ENCODE measurements around the gene TSC1.
A peak's percentile ranks its signal among the peaks of the same experiment; 100 is the strongest.

The TSC1 gene

GRCh38 chr9:132854832-132855231 is 89.6 kb downstream of the TSC1 start:
- no peak for DNase-seq (ENCODE audit: low spot score in 2 of 2)
- Mint-ChIP-seq H3K9me3 (no peaks in the 10 kb centered on the region), H3K4me1 (peaks cover 7% of the 10 kb centered on the region), H3K27ac (peak overlapping the region; percentile 62), H3K36me3 (no peaks in the 10 kb centered on the region), H3K4me3 (no peak overlapping the region)
- ATAC-seq, result no peak

- H3K27ac Mint-ChIP-seq, result no peak overlapping the region
- no peaks in the 10 kb centered on the region for H3K36me3 Mint-ChIP-seq
- H3K4me3 Mint-ChIP-seq, result no peak overlapping the region
- DNase-seq (ENCODE audit: low spot score in 2 of 2) (no peak), ATAC-seq (no peak)
- H3K9me3 Mint-ChIP-seq, result no peaks in the 10 kb centered on the region
- peaks cover 7% of the 10 kb centered on the region for H3K4me1 Mint-ChIP-seq
Observed at GRCh38 chr9:132853482-132853881, 90.9 kb downstream of the TSC1 start.

- Mint-ChIP-seq H3K9me3 (no peaks in the 10 kb centered on the region), H3K27ac (no peak overlapping the region), H3K36me3 (no peaks in the 10 kb centered on the region), H3K4me3 (no peak overlapping the region), H3K4me1 (no peaks in the 10 kb centered on the region)
- ATAC-seq (no peak), DNase-seq (ENCODE audit: low spot score in 2 of 2) (no peak)
Observed at GRCh38 chr9:132849185-132849706, 95.2 kb downstream of the TSC1 start.

- Mint-ChIP-seq H3K36me3 (no peaks in the 10 kb centered on the region), H3K4me3 (no peak overlapping the region), H3K9me3 (no peaks in the 10 kb centered on the region), H3K27ac (no peak overlapping the region), H3K4me1 (no peaks in the 10 kb centered on the region)
- DNase-seq (ENCODE audit: low spot score in 2 of 2) (no peak), ATAC-seq (no peak)
Observed at GRCh38 chr9:132846918-132847515, 97.4 kb downstream of the TSC1 start.

GRCh38 chr9:132846109-132846917 is 98.1 kb downstream of the TSC1 start:
- no peaks in the 10 kb centered on the region for H3K4me1 Mint-ChIP-seq
- ATAC-seq, result no peak

GRCh38 chr9:132842124-132843044 is 102.0 kb downstream of the TSC1 start:
- no peak for ATAC-seq
- Mint-ChIP-seq H3K36me3 (no peaks in the 10 kb centered on the region), H3K4me1 (no peaks in the 10 kb centered on the region), H3K27ac (no peak overlapping the region), H3K4me3 (no peak overlapping the region), H3K9me3 (no peaks in the 10 kb centered on the region)
- no peak for DNase-seq (ENCODE audit: low spot score in 2 of 2)

More at GRCh38 chr9:132846109-132846917, 98.1 kb downstream of the TSC1 start:
- no peak for DNase-seq (ENCODE audit: low spot score in 2 of 2)
- Mint-ChIP-seq H3K36me3 (no peaks in the 10 kb centered on the region), H3K9me3 (no peaks in the 10 kb centered on the region), H3K27ac (no peak overlapping the region), H3K4me3 (no peak overlapping the region)

All from stimulated activated effector memory CD8-positive, alpha-beta T cell treated with anti-CD3 and anti-CD28 coated beads, Interleukin-12 subunit alpha, Interleukin-12 subunit beta, amount 100 ng/mL, for 72 hours (primary cell).